ENCODE measurements around the gene XCL1.

- TF ChIP-seq POLR2AphosphoS5 (IDR thresholded peaks at IDR 0.05; ENCODE audit: low read depth) = no peak
- no peak for TF ChIP-seq CTCF (conservative IDR thresholded peaks at IDR 0.05; ENCODE audit: low read depth in 2 of 2)
- no peak for TF ChIP-seq CREB1 (CRISPR knock-in tag; IDR thresholded peaks at IDR 0.05; ENCODE audit: low read depth)
- no peak for TF ChIP-seq STAT1 (IDR thresholded peaks at IDR 0.05; ENCODE audit: unreplicated experiment)
- no peak for TF ChIP-seq NANOG (IDR thresholded peaks at IDR 0.05; ENCODE audit: borderline replicate concordance)
These were observed 42.5 kb downstream of the XCL1 start for GRCh38 chr1:168618886-168619285.

All from GM23338 (cell line).